Thoracic aorta (tissue), 2 donors: ENCODE data around the gene CLDND2. TPM values are rescaled to one million over a fixed set of nuclear protein-coding genes. Genes with fewer than 3 reads are reported as not detected.
A peak's percentile ranks its signal among the peaks of the same experiment; 100 is the strongest.
"Not testable (repeated sequence)": the region's sequence is repeated elsewhere in the genome, so short reads cannot be mapped to it uniquely, and the experiment has no call there.

Source experiments
- ATAC-seq: fragments of 150-250 bp; one replicate; pipeline ENCODE4 v1.8.0; 2017; ENCODE audit warnings: low read depth; ENCODE audit not compliant: insufficient number of reproducible peaks, low FRiP score
- DNase-seq: peaks from one replicate; pipeline ENCODE4 v3.0.0-alpha.2; 2020; ENCODE audit warnings: low spot score
- H3K27ac ChIP-seq, 2 donors: fragments of 200-600 bp; sonication (generic); 1 replicate in 1 of 2; 2 replicates in 1 of 2; pipeline ENCODE4 v1.5.1; 2016; ENCODE audit warnings: mild to moderate bottlenecking in 2 of 2, moderate library complexity in 2 of 2
- H3K27me3 ChIP-seq: fragments of 200-600 bp; sonication (generic); replicated peaks from 2 replicates; pipeline ENCODE4 v1.6.0; 2016; ENCODE audit warnings: mild to moderate bottlenecking; ENCODE audit not compliant: insufficient read depth
- H3K36me3 ChIP-seq: fragments of 200-600 bp; sonication (generic); one replicate; pipeline ENCODE4 v1.5.1; 2016
- H3K4me1 ChIP-seq, 2 donors: fragments of 200-600 bp; sonication (generic); 1 replicate in 1 of 2; 2 replicates in 1 of 2; pipeline versions ENCODE4 v1.5.1 to v1.6.0; 2016; ENCODE audit warnings: low read depth in 2 of 2, mild to moderate bottlenecking in 1 of 2; ENCODE audit not compliant: control insufficient read depth in 1 of 2
- H3K4me3 ChIP-seq: fragments of 200-600 bp; sonication (generic); 2 replicates; pipeline ENCODE4 v1.5.1; 2016; ENCODE audit warnings: mild to moderate bottlenecking
- H3K9me3 ChIP-seq: fragments of 200-600 bp; sonication (generic); 2 replicates; pipeline ENCODE4 v1.5.1; 2016
- total RNA-seq, 2 donors: library from RNA; depleted of rRNA; stranded (reverse); fragments of >200 nt; gene quantifications; one replicate each; pipeline versions ENCODE4 v1.1.0 to v1.2.3, GENCODE V29; 2016
- TF ChIP-seq, protein P1 (sequence below): fragments of 200-600 bp; sonication (generic); IDR thresholded peaks from one replicate; pipeline ENCODE4 v1.5.1; 2019; ENCODE audit warnings: antibody characterized with exemption

Gene CLDND2
- total RNA-seq, 2 donors from 2014 or later: not detected

DNA sequence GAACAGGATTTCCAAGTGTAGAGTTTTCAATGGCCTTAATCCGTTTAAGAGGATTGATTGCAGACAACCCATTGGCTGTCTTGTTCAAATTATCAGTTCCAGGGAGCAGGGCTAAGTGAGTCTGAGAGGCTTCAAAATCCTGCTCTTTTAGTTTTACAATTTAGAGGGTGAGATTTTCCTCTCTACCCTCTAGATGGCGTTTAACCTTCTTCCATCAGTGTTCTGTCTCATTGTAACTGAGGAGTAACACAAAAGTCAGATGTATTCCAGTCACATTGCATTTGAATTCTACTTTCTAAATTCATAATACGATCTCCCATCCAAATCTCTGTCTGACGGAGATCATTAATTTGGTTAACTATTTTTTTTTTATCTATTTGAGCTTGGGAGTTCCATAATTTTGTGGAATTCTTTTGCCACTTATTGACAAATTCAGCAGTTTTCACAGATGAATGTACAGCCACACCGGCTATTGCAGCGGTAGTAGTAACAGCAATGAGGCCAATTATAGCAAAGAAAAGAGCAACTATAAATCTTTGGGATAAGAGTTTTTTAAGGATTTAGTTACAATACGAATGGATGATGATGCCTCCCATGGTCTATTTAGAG, 29.4 kb upstream of the CLDND2 start:
- ATAC-seq (no peak), DNase-seq (no peak)
- no peaks in the 10 kb centered on the region for H3K27me3 ChIP-seq
- H3K4me3 ChIP-seq: no peak overlapping the region
- H3K4me1 ChIP-seq: peaks cover 4 to 7% of the 10 kb centered on the region in 2 donors
- no peak overlapping the region for H3K27ac ChIP-seq
- H3K36me3 ChIP-seq: no peaks in the 10 kb centered on the region
- TF ChIP-seq, protein P1, sequence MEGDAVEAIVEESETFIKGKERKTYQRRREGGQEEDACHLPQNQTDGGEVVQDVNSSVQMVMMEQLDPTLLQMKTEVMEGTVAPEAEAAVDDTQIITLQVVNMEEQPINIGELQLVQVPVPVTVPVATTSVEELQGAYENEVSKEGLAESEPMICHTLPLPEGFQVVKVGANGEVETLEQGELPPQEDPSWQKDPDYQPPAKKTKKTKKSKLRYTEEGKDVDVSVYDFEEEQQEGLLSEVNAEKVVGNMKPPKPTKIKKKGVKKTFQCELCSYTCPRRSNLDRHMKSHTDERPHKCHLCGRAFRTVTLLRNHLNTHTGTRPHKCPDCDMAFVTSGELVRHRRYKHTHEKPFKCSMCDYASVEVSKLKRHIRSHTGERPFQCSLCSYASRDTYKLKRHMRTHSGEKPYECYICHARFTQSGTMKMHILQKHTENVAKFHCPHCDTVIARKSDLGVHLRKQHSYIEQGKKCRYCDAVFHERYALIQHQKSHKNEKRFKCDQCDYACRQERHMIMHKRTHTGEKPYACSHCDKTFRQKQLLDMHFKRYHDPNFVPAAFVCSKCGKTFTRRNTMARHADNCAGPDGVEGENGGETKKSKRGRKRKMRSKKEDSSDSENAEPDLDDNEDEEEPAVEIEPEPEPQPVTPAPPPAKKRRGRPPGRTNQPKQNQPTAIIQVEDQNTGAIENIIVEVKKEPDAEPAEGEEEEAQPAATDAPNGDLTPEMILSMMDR: peak; percentile 31
- peaks cover 7% of the 10 kb centered on the region for H3K9me3 ChIP-seq

DNA sequence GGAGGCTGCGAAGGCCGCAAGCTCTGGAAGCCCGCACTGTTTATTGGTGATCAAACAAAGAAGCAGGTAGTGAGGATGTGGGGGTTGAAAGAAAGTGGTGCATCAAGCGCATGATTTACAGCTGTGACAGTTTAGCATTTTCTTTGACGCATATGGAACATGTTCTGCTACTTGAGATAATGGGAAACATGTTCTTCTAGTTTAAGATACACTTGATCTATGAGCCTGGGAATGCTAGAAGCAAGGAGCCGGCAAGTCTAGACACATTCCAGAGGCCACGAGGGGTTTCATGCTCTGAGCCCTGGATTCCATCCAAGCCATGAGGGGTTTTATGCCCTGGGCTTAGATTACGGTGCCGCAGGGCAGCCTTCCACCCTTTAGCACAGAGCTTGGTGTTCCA, 28.6 kb upstream of the CLDND2 start:
- not testable (repeated sequence) for H3K27ac ChIP-seq, H3K36me3 ChIP-seq, H3K4me3 ChIP-seq, ATAC-seq, H3K27me3 ChIP-seq, DNase-seq, H3K9me3 ChIP-seq, H3K4me1 ChIP-seq

DNA sequence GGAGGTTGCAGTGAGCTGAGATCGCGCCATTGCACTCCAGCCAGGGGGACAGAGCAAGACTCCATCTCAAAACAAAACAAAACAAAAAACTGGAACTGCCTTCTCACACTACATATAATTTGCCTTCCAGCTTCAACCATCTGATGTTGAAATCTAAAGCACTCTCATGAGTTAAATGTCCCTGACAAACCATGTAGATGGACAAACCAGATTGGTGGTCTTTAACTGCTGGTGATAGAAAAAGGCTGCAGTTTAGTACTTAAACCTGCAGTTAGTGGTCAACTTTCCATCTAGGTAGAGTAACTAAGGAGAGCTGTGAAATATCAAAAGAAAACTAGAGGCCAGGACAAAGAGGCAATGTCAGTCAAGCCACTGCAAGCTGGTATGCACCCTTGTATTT, 27.4 kb upstream of the CLDND2 start:
- H3K27me3 ChIP-seq: no peaks in the 10 kb centered on the region
- H3K36me3 ChIP-seq: no peaks in the 10 kb centered on the region
- H3K4me3 ChIP-seq: no peak overlapping the region
- H3K4me1 ChIP-seq: peaks cover 4 to 7% of the 10 kb centered on the region in 2 donors
- ATAC-seq (no peak), DNase-seq (no peak)
- TF ChIP-seq, protein P1: no peak
- H3K9me3 ChIP-seq: no peaks in the 10 kb centered on the region
- H3K27ac ChIP-seq: no peak overlapping the region

DNA sequence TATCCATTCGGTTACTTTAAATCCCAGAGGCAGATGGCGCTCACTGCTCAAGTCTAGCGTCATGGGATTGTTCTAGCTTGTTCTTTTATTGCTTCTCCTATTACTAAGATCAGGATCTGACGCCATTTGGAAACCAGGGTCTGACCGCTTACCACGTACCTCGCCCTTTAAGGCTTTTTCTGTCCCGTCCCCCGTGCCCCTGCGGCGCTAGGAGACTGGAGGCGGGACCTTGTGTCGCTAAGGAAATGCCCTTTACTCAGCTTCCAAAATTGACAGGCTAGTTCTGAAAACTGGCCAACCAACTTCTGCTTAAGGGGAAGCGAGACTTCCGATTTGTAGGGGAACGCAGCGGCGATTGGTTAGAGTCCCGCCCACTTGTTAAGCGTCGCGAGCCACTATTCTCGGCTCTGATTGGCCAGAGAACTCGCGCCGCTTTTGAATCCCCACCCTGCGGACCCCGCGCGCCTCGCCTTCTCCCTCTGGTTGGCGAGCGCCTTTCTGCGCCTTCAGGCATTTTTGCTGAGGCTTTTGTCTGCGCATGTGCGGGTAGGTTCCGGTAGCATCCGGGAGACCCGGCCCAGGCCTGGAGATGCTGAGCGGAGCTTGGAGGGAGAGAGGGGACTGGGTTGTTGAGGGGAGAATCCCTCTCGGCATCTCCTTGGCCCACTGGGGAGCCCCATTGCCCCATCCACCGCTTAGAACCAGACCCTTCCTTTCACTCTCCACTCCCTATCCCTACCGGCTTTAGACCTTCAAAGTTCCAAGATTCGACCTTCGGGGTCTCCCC, 25.4 kb upstream of the CLDND2 start:
- DNase-seq (peak; percentile 92), ATAC-seq (peak; percentile 95)
- H3K4me1 ChIP-seq: peaks cover 4 to 7% of the 10 kb centered on the region in 2 donors

DNA sequence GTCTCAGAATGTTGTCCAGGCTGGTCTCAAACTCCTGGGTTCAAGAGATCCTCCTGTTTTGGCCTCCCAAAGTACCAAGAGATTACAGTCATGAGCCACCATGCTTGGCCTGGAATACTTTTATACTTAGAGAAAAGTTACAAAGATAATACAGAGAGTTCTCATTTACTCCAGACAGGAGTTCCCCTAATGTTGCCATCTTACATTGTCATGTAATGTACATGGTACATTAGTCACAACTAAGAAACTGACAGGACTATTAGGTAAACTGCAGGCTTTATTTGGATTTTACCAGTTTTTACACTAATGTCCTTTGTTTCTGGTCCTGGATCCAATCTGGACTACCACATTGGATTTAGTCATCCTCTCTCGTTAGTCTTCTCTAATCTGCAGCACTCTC, 23.9 kb upstream of the CLDND2 start:
- ATAC-seq: no peak
- TF ChIP-seq, protein P1: no peak

More for the DNA sequence above, 25.4 kb upstream of the CLDND2 start:
- TF ChIP-seq, protein P1: no peak
- H3K27ac ChIP-seq: peak overlapping the region; percentile 52 to 74
- no peaks in the 10 kb centered on the region for H3K36me3 ChIP-seq
- H3K9me3 ChIP-seq: no peaks in the 10 kb centered on the region
- no peaks in the 10 kb centered on the region for H3K27me3 ChIP-seq
- H3K4me3 ChIP-seq: peak overlapping the region; percentile 66

More for the DNA sequence above, 23.9 kb upstream of the CLDND2 start:
- Histone ChIP-seq H3K27ac (no peak overlapping the region), H3K9me3 (no peaks in the 10 kb centered on the region), H3K4me3 (no peak overlapping the region), H3K36me3 (no peaks in the 10 kb centered on the region), H3K4me1 (peaks cover 4 to 7% of the 10 kb centered on the region in 2 donors), H3K27me3 (no peaks in the 10 kb centered on the region)
- no peak for DNase-seq
